Fibroblast of peridontal ligament (primary cell): ENCODE measurements around the gene LRBA.
"Not testable (repeated sequence)": the region's sequence is repeated elsewhere in the genome, so short reads cannot be mapped to it uniquely, and the experiment has no call there.

ENCODE experiments used
- DNase-seq: peaks from one replicate; pipeline ENCODE4 v3.0.0-alpha.2; 2010; ENCODE audit errors: extremely low read depth

The LRBA gene

DNA sequence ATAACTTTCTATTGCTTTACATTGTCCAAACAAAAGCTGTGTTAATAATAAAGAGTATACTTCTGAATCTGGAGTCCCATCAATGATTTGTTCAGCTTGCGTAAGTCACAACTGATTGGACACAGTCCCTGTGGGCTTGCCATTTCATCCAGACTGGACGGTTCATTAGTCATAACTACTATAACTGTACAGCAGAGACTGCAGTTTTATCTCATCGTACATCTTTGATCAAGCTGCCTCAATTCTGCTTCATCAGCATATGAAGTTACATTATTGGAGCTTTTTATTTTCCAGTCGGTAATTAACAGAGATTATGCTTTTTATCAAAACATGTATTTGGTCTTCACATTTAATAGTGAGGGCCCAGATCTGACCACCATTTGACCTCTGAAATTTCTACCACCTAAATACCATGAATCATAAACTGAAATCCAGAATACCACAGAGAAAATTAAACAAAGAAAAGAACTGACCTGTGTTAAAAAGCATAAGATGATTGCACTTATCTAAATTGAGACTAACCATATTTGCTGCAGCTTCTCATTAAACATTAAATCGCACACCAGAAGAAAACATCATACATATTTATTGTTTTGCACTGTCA, 445.6 kb downstream of the LRBA start:
- peak; percentile 79 for DNase-seq

DNA sequence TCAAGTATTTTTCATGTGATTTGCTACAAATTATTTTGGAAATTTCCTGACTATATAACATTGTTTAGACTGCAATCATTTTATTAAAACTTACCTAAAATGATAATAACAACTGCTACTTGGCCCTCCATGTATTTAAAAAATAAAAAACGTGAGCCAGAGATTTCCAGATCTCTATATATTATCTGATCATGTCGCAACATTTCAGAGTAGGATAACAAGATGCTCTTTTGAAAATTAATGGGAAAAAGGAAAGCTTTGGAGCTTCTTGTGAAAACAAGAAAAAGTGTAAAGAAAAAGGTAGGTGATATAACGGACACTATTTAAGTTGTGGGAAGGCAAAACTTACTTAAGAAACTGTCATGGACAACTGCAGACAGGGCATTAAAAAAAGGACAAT, 448.0 kb downstream of the LRBA start:
- DNase-seq = no peak

DNA sequence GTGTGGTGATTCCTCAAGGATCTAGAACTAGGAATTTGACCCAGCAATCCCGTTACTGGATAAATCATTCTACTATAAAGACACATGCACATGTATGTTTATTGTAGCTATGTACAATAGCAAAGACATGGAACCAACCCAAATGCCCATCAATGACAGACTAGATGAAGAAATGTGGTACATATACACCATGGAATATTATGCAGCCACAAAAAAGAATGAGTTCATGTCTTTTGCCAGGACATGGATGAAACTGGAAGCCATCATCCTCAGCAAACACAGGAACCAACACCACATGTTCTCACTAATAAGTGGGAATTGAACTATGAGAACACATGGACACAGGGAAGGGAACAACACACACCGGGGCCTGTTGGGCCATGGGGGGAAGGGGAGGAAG, 450.1 kb downstream of the LRBA start:
- DNase-seq = not testable (repeated sequence)

DNA sequence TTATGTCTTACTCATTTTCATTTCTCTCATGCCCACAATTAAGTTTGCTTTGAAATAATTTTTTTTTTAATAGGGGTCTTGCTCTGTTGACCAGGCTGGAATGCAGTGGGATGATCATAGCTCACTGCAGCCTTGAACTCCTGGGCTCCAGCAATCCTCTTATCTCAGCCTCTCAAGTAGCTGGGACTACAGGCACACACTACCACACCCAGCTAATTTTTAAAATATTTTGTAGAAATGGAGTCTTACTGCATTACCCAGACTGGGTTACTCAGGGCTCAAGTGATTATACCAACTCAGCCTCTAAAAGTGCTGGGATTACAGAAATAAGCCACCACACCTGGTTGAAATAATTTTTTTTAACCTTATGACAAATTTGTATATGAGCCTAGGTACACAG, 452.3 kb downstream of the LRBA start:
- DNase-seq = no peak

DNA sequence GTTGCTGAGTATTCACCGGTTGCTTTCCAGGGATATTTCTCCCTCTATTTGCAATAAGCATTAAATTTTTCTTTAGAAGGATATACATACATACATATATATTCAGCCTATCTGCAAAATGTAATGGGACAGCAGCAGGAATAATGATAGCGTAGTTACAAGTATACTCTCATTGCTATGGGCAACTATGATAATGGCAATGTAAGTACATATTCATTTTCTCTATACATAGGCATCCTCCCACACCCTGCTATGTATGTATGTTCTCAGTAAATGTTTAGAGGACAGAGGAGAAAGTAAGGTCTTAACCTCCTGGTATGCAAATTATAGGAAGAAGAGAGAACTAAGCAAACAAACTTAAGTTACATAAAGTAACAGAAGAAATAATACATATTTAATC, 452.8 kb downstream of the LRBA start:
- DNase-seq = no peak

DNA sequence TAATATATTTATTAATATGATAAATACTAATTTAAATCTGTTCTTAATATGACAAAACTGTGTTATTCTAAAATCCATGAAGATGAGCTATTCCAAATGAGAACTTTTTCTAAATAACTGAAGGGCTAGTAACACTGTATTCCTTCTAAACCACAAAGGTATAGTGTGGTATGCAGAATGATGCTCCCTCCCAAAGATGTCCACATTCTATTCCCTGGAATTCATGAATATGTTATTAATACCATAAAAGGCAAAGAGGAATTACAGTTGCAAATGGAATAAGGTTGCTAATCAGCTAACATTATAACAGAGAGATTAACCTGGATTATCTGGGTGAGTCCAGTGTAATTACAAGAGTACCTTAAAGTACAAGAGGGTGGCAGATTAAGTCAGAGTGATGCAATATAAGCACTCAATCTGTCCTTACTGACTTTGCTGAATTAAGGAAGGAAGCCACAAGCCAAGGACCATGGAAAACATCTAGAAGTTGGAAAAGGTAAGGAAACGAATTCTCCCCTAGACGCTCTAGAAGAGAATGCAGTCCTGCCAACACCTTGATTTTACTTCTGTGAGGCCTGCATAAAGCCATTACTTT, 453.8 kb downstream of the LRBA start:
- DNase-seq = no peak

DNA sequence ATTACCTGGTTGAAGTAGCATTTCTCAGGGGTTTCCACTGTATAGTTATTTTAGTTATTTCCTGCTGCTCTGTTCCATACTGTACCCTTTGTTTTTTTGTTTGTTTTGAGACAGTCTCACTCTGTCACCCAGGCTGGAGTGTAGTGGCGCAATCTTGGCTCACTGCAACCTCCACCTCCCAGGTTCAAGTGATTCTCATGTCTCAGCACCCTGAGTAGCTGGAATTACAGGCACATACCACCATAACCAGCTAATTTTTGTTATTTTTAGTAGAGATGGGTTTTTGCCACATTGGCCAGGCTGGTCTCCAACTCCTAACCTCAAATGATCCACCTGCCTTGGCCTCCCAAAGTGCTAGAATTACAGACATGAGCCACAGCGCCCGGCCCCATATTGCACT, 457.3 kb downstream of the LRBA start:
- DNase-seq = not testable (repeated sequence)

DNA sequence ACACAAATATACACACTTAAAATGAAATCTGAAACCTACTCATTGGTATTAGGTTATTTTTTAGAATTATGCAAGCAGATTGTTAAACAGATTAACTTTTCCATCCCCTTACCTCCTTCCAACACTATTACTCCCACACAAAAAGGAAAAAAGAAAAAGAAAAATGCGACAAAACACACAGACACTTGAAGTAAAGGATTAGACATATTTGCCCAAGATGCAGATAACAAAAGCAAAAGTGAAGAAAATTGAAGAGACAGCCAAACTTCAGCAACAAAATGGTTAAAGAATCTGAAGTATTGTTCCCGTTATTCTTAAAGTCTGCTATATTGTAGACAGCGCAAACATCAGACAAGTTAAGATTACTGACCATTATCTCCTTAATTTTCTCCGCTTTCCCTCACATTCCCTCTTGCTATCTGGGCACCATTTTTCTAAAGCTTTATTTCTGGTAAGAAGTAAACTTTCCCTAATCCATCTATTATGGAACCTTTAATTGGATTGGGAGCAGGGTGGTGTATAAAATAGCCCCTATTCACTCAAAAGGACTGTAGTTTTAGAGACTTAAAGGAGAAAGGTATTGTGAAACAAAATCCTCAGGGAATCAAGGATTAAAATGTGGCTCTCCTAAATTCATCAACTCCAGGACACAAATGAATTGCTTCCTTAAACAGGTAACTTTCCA, 467.8 kb downstream of the LRBA start:
- no peak for DNase-seq

DNA sequence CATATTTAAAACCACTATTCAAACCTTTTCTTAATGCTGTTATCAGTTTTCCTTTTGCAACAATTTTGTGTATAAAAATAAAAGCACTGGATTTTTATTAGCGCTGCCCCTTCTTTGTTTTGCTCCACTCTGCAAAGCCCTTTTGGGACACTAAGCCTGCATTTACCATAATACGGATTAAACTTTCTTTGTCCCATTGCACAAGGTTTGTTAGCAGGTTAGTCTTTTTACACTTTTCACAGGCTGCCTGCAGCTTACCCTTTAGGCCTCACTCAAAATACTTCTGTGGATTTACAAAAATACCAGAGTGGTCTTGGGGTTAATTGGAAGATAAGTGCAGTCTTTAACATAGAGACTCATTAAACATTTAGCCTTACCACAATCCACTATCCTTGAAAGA, 468.8 kb downstream of the LRBA start:
- DNase-seq = no peak

DNA sequence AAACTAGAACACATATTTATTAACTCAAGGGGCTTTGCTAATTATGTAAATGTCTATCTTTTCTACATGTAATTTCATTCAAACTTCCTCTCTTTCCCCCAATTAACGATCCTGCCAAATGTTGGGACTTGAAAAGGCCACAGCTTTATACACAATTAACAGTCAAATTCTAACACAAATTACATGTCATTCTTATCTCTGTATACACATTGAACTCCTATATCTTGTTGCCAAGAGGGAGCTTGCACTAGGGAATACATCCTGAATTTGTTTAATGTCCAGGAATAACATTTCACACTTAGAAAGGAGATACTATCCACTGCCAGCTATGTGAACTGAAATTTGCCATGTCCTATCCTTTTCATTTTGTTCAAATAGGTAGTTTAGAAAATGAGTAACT, 472.0 kb downstream of the LRBA start:
- DNase-seq = no peak

DNA sequence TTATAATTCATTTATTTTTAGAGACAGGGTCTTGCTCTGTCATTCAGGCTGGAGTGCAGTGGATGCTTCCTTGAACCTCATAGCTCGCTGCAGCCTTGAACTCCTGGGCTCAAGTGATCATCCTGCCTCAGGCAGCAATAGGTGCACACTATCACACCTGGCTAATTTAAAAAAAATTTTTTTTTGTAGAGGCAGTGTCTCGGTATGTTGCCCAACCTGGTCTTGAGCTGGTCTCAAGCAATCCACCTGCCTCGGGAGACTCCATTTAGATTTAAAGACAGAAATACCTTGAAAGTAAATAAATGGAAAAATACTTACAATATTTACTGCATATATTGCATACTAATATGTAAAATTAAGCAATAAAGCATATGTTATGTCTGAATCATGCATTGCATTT, 473.4 kb downstream of the LRBA start:
- DNase-seq = no peak

DNA sequence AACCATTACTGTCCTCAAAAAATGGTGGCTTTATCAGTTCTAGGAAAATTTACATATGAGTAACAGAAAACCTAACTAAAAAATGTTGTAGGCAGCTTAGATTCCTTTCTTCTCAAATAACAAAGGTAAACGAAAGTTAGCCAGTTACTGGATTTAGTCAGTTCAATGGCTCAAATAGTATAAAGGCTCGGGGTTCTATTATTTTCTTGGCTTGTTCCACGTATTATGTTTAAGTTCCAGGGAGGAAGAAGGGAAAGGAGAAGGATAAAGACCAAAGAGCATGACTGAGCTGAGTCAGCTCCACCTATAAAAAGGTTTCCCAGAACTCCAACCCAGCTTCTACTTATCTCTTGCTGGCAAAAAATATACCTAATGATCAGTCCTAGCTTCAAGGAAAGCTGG, 474.1 kb downstream of the LRBA start:
- no peak for DNase-seq

DNA sequence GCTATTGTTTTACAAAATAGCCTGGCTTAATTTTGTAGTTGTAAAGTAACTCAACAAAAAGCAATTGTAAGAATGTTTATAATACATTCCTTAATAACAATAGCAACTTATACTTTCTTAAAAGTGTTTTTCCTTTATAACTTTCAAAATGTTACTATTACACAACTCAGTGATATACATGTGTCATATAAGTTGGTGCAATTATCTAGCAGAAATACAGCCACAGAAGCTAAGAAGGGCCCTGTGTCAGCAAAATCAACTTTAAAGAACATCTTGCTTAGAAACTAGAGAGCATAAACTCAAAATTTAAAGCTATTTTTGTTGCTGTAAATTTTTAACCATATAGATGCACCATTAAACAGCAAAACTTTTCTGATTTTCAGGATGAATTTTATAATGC, 474.5 kb downstream of the LRBA start:
- no peak for DNase-seq

DNA sequence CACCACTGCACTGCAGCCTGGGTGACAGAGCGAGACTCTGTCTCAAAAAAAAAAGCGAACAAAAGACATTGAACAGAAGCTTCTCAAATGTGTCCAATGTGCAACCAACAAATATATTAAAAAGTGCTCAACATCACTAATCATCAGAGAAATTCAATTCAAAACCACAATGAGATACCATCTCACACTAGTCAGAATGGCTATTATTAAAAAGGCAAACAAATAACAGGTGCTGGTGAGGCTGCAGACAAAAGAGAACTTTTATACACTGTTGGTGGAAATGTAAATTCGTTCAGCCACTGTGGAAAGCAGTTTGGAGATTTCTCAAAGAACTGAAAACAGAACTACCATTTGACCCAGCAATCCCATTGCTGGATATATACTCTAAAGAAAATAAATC, 477.2 kb downstream of the LRBA start:
- DNase-seq = not testable (repeated sequence)

DNA sequence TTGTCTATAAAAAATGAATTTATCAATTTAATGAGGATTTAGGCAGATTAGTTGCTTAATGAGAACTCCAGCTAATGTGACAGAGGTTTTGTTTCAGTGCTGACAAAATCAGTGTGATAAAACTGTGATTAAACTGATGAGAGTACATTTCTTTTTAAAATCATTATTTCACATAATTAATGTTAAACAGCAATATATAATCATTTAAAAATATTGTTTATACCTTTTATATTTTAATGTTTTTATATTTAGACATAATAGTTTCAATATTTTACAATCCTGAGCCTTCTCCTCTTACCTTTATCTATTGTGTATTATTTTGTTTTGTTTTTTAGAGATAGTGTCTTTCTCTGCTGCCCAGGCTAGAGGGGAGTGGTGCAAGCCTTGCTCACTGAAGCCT, 480.3 kb downstream of the LRBA start:
- DNase-seq = no peak

DNA sequence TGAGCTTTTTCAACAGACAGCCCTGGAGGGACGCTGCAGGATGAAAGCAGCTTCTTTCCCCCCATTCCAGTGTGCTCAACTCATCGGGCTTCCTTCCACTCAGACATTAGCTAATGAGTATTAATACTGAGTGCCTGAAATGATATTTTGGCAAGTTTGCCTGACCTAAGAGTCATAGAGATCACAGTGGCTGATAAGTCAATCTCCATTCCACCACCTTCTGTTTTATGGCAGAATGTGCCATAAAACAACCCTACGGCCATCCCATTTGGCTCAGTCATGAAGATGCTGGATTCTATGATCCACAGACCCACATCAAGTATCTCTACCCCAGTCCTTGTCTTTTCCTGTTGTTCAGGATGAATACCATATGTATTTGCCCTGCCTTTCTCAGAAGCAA, 481.4 kb downstream of the LRBA start:
- DNase-seq = no peak

DNA sequence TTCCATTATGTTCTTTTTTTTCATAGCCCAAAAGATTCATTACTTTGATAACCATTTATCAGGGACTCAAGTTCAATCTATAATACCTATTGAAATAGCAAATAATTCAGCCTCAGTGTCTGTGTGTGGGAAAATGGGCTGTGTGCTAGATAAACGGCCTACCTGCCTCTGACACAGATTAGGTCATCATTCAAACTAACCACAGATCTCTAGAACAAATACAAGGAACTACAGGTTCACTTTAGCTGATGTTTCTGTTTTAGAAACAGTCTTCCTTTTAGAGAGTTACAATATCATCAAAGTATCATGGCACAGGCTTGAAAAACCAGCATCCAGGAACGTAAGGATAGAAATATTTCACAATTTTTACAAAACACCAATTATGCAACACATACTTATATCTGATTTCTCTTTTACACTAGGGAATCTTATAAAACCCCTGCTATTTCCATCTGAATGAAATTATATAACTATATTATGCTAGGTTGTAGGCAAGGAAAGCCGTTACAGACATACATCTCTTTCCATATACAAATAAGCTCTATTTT, 489.7 kb downstream of the LRBA start:
- DNase-seq = no peak

DNA sequence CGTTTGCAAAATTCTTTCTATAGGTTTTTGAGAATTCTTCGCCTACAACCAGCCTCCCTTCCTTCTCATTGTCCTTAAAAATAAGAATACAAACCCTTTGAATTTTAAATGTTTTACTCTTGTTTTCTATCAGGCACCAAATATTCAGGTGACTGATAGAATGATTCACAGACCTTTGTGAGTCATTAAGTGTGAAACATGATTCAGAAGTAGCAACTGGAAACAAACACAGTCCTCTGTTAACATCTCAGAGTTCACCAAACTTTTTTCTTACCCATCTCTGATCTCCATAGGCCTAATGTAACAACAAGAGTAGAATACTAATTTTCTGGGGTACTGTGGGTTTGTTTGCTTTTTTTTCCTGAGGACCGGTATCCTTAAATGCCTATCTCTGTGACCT, 496.5 kb downstream of the LRBA start:
- DNase-seq = no peak

DNA sequence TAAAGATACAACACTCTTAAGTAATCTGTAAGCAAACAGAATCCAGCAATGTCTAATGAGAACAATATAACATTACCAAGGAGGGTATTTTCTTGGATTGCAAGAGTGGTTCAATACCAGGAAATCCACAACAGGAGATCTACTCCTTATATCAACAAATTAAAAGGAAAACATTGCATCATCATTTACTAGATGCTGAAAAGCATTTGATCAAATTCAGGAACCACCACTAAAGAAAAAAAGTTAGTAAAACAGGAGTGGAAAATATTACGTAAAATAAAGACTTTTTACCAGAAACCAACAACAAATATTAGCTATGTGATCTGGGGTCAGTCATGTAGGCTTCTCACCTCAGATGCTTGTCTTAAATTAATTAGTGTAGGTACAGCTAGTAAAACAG, 499.9 kb downstream of the LRBA start:
- no peak for DNase-seq

DNA sequence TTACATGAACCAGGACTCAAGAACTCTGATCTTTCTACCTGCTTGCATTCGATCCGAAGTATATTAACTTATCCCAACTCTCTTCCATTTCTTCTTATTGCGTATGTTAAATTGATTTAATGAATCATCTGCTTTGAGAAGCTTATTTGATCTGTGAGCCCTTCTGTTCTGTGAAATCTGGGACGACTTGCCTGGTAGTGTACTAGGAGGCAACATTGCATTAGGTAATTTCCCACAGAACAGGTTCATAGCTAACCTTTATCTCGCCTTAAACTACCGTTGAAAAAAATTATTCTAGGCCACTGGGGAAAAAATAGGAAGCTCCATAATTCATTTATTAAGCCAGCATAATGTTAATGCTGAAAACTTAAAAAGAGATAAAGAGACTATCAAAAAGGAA, 500.4 kb downstream of the LRBA start:
- no peak for DNase-seq

DNA sequence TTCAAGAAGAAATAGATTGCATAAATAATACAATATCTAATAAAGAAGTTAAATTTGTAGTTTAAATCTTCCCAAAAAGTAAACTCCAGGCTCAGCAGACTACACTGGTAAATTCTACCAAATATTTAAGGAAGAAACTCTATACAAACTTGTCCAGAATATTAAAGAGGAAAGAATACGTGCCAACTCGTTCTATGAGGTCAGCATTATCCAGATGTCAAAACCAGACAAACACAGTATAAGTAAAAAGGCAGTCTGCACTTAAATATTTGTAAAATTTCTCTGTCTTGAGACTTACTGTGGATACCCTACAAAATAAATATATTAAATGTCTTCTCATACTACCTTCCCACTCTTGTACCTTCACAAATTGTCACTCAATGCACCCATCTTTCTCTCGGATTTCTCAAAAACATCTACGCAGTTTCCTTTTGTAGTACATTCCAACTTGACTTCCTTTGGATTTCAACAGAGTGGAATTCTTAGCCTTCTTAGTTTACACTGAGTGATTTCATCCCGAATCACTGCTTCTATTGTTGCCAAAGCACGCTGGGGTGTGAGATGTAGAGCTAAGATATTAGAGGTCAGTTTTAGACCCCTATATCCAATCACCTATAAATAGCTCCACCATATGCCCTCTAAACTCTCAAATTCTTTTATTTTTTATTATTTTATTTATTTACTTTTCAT, 504.8 kb downstream of the LRBA start:
- DNase-seq = peak; percentile 85

DNA sequence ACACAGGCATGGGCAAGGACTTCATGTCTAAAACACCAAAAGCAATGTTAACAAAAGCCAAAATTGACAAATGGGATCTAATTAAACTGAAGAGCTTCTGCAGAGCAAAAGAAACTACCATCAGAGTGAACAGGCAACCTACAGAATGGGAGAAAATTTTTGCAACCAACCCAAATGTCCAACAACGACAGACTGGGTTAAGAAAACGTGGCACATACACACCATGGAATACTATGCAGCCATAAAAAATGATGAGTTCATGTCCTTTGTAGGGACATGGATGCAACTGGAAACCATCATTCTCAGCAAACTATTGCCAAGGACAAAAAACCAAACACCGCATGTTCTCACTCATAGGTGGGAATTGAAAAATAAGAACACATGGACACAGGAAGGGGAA, 507.4 kb downstream of the LRBA start:
- DNase-seq = not testable (repeated sequence)

DNA sequence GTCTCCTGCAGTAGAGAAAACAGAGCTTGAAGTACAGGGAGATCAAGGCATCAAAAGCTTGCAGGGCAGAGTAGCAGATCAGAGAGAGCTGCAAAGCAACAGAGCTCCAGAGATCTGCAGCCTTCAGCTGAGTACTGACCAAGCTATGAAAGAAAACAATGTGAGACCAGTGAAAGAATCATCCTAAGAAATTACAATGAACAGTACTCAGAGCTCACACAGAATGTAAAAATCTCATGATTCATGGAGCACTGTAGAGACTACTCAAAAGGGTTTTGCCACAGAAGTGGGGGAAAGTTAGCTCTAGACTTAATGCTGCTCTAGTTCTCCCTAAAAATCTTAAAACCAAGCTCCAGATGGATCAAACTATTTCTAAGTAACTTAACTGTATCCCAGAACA, 513.1 kb downstream of the LRBA start:
- DNase-seq = peak; percentile 25
